Measurements from ENCODE around the gene PTPRE.
A peak's percentile ranks its signal among the peaks of the same experiment; 100 is the strongest.

The PTPRE gene

GRCh38 chr10:128036746-128037543 is 130.0 kb downstream of the PTPRE start:
- H3K9ac ChIP-seq (ENCODE audit: low read length): no peak overlapping the region
- no peaks in the 10 kb centered on the region for H3K4me1 ChIP-seq (ENCODE audit: control insufficient read depth, insufficient read depth, low read length)
- H3K4me3 ChIP-seq (ENCODE audit: low read length): no peak overlapping the region
- H3K36me3 ChIP-seq (ENCODE audit: control insufficient read depth, insufficient read depth, low read length): no peaks in the 10 kb centered on the region
- no peaks in the 10 kb centered on the region for H3K27me3 ChIP-seq (ENCODE audit: control insufficient read depth, insufficient read depth, low read length)
- no peak overlapping the region for H3K27ac ChIP-seq (ENCODE audit: low read depth, low read length)

- Histone ChIP-seq H3K27ac (ENCODE audit: low read depth, low read length) (no peak overlapping the region), H3K4me3 (ENCODE audit: low read length) (no peak overlapping the region), H3K36me3 (ENCODE audit: control insufficient read depth, insufficient read depth, low read length) (no peaks in the 10 kb centered on the region), H3K27me3 (ENCODE audit: control insufficient read depth, insufficient read depth, low read length) (no peaks in the 10 kb centered on the region), H3K4me1 (ENCODE audit: control insufficient read depth, insufficient read depth, low read length) (no peaks in the 10 kb centered on the region), H3K9ac (ENCODE audit: low read length) (no peak overlapping the region)
Observed at GRCh38 chr10:128040096-128040495, 133.2 kb downstream of the PTPRE start.

- Histone ChIP-seq H3K4me3 (ENCODE audit: low read length) (no peak overlapping the region), H3K36me3 (ENCODE audit: control insufficient read depth, insufficient read depth, low read length) (no peaks in the 10 kb centered on the region), H3K27me3 (ENCODE audit: control insufficient read depth, insufficient read depth, low read length) (no peaks in the 10 kb centered on the region), H3K27ac (ENCODE audit: low read depth, low read length) (no peak overlapping the region), H3K4me1 (ENCODE audit: control insufficient read depth, insufficient read depth, low read length) (no peaks in the 10 kb centered on the region), H3K9ac (ENCODE audit: low read length) (no peak overlapping the region)
Observed at GRCh38 chr10:128040681-128041080, 133.8 kb downstream of the PTPRE start.

- Histone ChIP-seq H3K4me1 (ENCODE audit: control insufficient read depth, insufficient read depth, low read length) (no peaks in the 10 kb centered on the region), H3K27ac (ENCODE audit: low read depth, low read length) (no peak overlapping the region), H3K4me3 (ENCODE audit: low read length) (no peak overlapping the region), H3K9ac (ENCODE audit: low read length) (no peak overlapping the region), H3K36me3 (ENCODE audit: control insufficient read depth, insufficient read depth, low read length) (no peaks in the 10 kb centered on the region), H3K27me3 (ENCODE audit: control insufficient read depth, insufficient read depth, low read length) (no peaks in the 10 kb centered on the region)
Observed at GRCh38 chr10:128042131-128042610, 135.3 kb downstream of the PTPRE start.

GRCh38 chr10:128043259-128044045 is 136.5 kb downstream of the PTPRE start:
- Histone ChIP-seq H3K27me3 (ENCODE audit: control insufficient read depth, insufficient read depth, low read length) (no peaks in the 10 kb centered on the region), H3K27ac (ENCODE audit: low read depth, low read length) (no peak overlapping the region), H3K4me1 (ENCODE audit: control insufficient read depth, insufficient read depth, low read length) (peaks cover 2% of the 10 kb centered on the region), H3K4me3 (ENCODE audit: low read length) (no peak overlapping the region), H3K36me3 (ENCODE audit: control insufficient read depth, insufficient read depth, low read length) (no peaks in the 10 kb centered on the region), H3K9ac (ENCODE audit: low read length) (no peak overlapping the region)

- H3K4me1 ChIP-seq (ENCODE audit: control insufficient read depth, insufficient read depth, low read length): peaks cover 3% of the 10 kb centered on the region
- no peak overlapping the region for H3K27ac ChIP-seq (ENCODE audit: low read depth, low read length)
- H3K36me3 ChIP-seq (ENCODE audit: control insufficient read depth, insufficient read depth, low read length): no peaks in the 10 kb centered on the region
Observed at GRCh38 chr10:128044186-128044585, 137.3 kb downstream of the PTPRE start.

GRCh38 chr10:128044961-128045832 is 138.3 kb downstream of the PTPRE start:
- Histone ChIP-seq H3K27me3 (ENCODE audit: control insufficient read depth, insufficient read depth, low read length) (no peaks in the 10 kb centered on the region), H3K4me3 (ENCODE audit: low read length) (no peak overlapping the region), H3K36me3 (ENCODE audit: control insufficient read depth, insufficient read depth, low read length) (no peaks in the 10 kb centered on the region), H3K9ac (ENCODE audit: low read length) (no peak overlapping the region), H3K27ac (ENCODE audit: low read depth, low read length) (no peak overlapping the region), H3K4me1 (ENCODE audit: control insufficient read depth, insufficient read depth, low read length) (peaks cover 3% of the 10 kb centered on the region)

More at GRCh38 chr10:128044186-128044585, 137.3 kb downstream of the PTPRE start:
- H3K9ac ChIP-seq (ENCODE audit: low read length): no peak overlapping the region
- H3K4me3 ChIP-seq (ENCODE audit: low read length): no peak overlapping the region
- H3K27me3 ChIP-seq (ENCODE audit: control insufficient read depth, insufficient read depth, low read length): no peaks in the 10 kb centered on the region

GRCh38 chr10:128045833-128046120 is 138.9 kb downstream of the PTPRE start:
- H3K4me1 ChIP-seq (ENCODE audit: control insufficient read depth, insufficient read depth, low read length): peaks cover 3% of the 10 kb centered on the region
- H3K4me3 ChIP-seq (ENCODE audit: low read length): no peak overlapping the region
- H3K27ac ChIP-seq (ENCODE audit: low read depth, low read length): no peak overlapping the region
- no peaks in the 10 kb centered on the region for H3K36me3 ChIP-seq (ENCODE audit: control insufficient read depth, insufficient read depth, low read length)
- H3K9ac ChIP-seq (ENCODE audit: low read length): no peak overlapping the region
- no peaks in the 10 kb centered on the region for H3K27me3 ChIP-seq (ENCODE audit: control insufficient read depth, insufficient read depth, low read length)

- H3K9ac ChIP-seq (ENCODE audit: low read length): no peak overlapping the region
- no peak overlapping the region for H3K4me3 ChIP-seq (ENCODE audit: low read length)
- H3K27ac ChIP-seq (ENCODE audit: low read depth, low read length): no peak overlapping the region
- H3K27me3 ChIP-seq (ENCODE audit: control insufficient read depth, insufficient read depth, low read length): no peaks in the 10 kb centered on the region
- peaks cover 3% of the 10 kb centered on the region for H3K4me1 ChIP-seq (ENCODE audit: control insufficient read depth, insufficient read depth, low read length)
- H3K36me3 ChIP-seq (ENCODE audit: control insufficient read depth, insufficient read depth, low read length): no peaks in the 10 kb centered on the region
Observed at GRCh38 chr10:128046156-128046952, 139.5 kb downstream of the PTPRE start.

- Histone ChIP-seq H3K9ac (ENCODE audit: low read length) (no peak overlapping the region), H3K4me1 (ENCODE audit: control insufficient read depth, insufficient read depth, low read length) (peaks cover 3% of the 10 kb centered on the region), H3K27me3 (ENCODE audit: control insufficient read depth, insufficient read depth, low read length) (no peaks in the 10 kb centered on the region), H3K27ac (ENCODE audit: low read depth, low read length) (no peak overlapping the region), H3K36me3 (ENCODE audit: control insufficient read depth, insufficient read depth, low read length) (no peaks in the 10 kb centered on the region), H3K4me3 (ENCODE audit: low read length) (peak overlapping the region; percentile 26)
Observed at GRCh38 chr10:128046953-128047290, 140.0 kb downstream of the PTPRE start.

GRCh38 chr10:128047351-128047750 is 140.4 kb downstream of the PTPRE start:
- Histone ChIP-seq H3K27me3 (ENCODE audit: control insufficient read depth, insufficient read depth, low read length) (no peaks in the 10 kb centered on the region), H3K9ac (ENCODE audit: low read length) (no peak overlapping the region), H3K36me3 (ENCODE audit: control insufficient read depth, insufficient read depth, low read length) (peaks cover under 1% of the 10 kb centered on the region), H3K27ac (ENCODE audit: low read depth, low read length) (no peak overlapping the region), H3K4me1 (ENCODE audit: control insufficient read depth, insufficient read depth, low read length) (peaks cover 3% of the 10 kb centered on the region), H3K4me3 (ENCODE audit: low read length) (peak overlapping the region; percentile 48)
